Spleen (tissue), 11 donors: Measurements from ENCODE around the gene ANKFN1. TPM values are rescaled to one million over a fixed set of nuclear protein-coding genes. Genes with fewer than 3 reads are reported as not detected.

Source experiments
- DNase-seq: peaks from one replicate; pipeline ENCODE4 v3.0.0-alpha.2; 2020
- H3K27ac ChIP-seq, 8 donors: fragments of 200-600 bp; sonication (generic) in 7 of 8; 1 replicate in 4 of 8; 2 replicates in 4 of 8; pipeline versions ENCODE4 v1.5.0 to v1.8.0; 2016 to 2021; ENCODE audit warnings: inconsistent platforms in 4 of 8, mild to moderate bottlenecking in 4 of 8, moderate library complexity in 1 of 8
- H3K27me3 ChIP-seq, 7 donors: fragments of 200-600 bp; sonication (generic) in 6 of 7; replicated peaks in 1 of 7; 1 replicate in 4 of 7; 2 replicates in 3 of 7; pipeline versions ENCODE4 v1.5.0 to v1.8.0; 2016 to 2021; ENCODE audit warnings: inconsistent platforms in 3 of 7, mild to moderate bottlenecking in 1 of 7
- H3K36me3 ChIP-seq, 6 donors: fragments of 200-600 bp; sonication (generic) in 5 of 6; 1 replicate in 4 of 6; 2 replicates in 2 of 6; pipeline versions ENCODE4 v1.5.0 to v1.8.0; 2016 to 2021; ENCODE audit warnings: inconsistent platforms in 2 of 6
- H3K4me1 ChIP-seq, 6 donors: fragments of 200-600 bp; sonication (generic) in 5 of 6; 1 replicate in 3 of 6; 2 replicates in 3 of 6; pipeline versions ENCODE4 v1.5.0 to v1.8.0; 2016 to 2021; ENCODE audit warnings: inconsistent platforms in 3 of 6
- H3K4me3 ChIP-seq, 8 donors: fragments of 200-600 bp; sonication (generic) in 7 of 8; 1 replicate in 4 of 8; 2 replicates in 4 of 8; pipeline versions ENCODE4 v1.5.0 to v1.8.0; 2016 to 2021; ENCODE audit warnings: inconsistent platforms in 4 of 8, mild to moderate bottlenecking in 4 of 8, moderate library complexity in 2 of 8
- H3K9me3 ChIP-seq, 8 donors: fragments of 200-600 bp; sonication (generic) in 7 of 8; 1 replicate in 4 of 8; 2 replicates in 4 of 8; pipeline versions ENCODE4 v1.5.0 to v1.8.0; 2016 to 2021; ENCODE audit warnings: inconsistent platforms in 4 of 8
- CTCF ChIP-seq, 11 experiments: fragments of 200-600 bp in 7 of 11; fragments of 450-650 bp in 4 of 11; sonication (generic) in 4 of 11; IDR thresholded peaks in 8 of 11; conservative IDR thresholded peaks in 3 of 11; 1 replicate in 7 of 11; 2 replicates in 4 of 11; pipeline versions ENCODE4 v1.4.0 to v1.8.0; 2016 to 2021; ENCODE audit warnings: antibody characterized with exemption in 11 of 11, inconsistent platforms in 4 of 11, mild to moderate bottlenecking in 1 of 11
- POLR2A ChIP-seq, 3 donors: fragments of 450-650 bp; IDR thresholded peaks; one replicate each; pipeline ENCODE4 v1.5.1; 2017; ENCODE audit warnings: antibody characterized with exemption in 3 of 3, mild to moderate bottlenecking in 1 of 3
- POLR2AphosphoS5 ChIP-seq, 3 donors: sonication (generic); formaldehyde crosslinking; IDR thresholded peaks; one replicate each; pipeline ENCODE4 v1.5.1; 2017; ENCODE audit warnings: antibody characterized with exemption in 3 of 3
- WGBS, 5 donors: extraction: QIAGEN DNeasy Blood & Tissue Kit in 3 of 5; methylation state at CpG; one replicate each; pipeline versions ENCODE4 v1.1.5 to v1.1.7; 2013 to 2018; 5-methylcytosine and 5-hydroxymethylcytosine counted together
- intact Hi-C: fragments of 100-400 bp; cut with DNase I; formaldehyde crosslinking; loops from one replicate; pipeline ENCODE4 v1.15.0; 2023; ENCODE audit warnings: low total_unique reads
- polyA plus RNA-seq, 3 donors: library from polyadenylated mRNA; stranded (reverse); fragments of 200-250 nt; gene quantifications; one replicate each; pipeline ENCODE4 v1.2.1, GENCODE V29; 2013
- total RNA-seq, 7 donors: library from RNA; depleted of rRNA in 3 of 7; stranded (reverse); fragments of >200 nt in 3 of 7; fragmentation: NEBNext Ultra II Directional in 4 of 7; extraction: Animal tissue kit (Norgen Biotek cat#: 25700) in 4 of 7; gene quantifications; one replicate each; pipeline versions ENCODE4 v1.1.0 to v1.2.1, GENCODE V29; 2016 to 2021
- donor health status: healthy with polysubstance abuse.
- donor health status: DM: no; HTN: no; CAD: no; lungs with moderate emphysema.
- donor health status: DM: no; HTN: no; CAD: no.
- donor health status: Bipolar disorder and iron deficiency.
- donor health status: healthy.
- donor health status: DM: no; HTN: no; CAD: no.
- donor health status: DM: yes; HTN: yes; CAD: no.

The ANKFN1 gene
- total and polyA plus RNA-seq, 10 donors = 0.19 to 0.58 TPM; not detected in 8

GRCh38 chr17:56119191-56119590 lies 34.1 kb upstream of the ANKFN1 start:
- TF ChIP-seq CTCF (IDR thresholded peaks at IDR 0.05 in 8 of 11, conservative IDR thresholded peaks at IDR 0.05 in 3 of 11) = no peak
- H3K36me3 ChIP-seq = no peaks in the 10 kb centered on the region
- no peak overlapping the region for H3K4me3 ChIP-seq
- H3K27me3 ChIP-seq = no peaks in the 10 kb centered on the region
- intact Hi-C loops = no loop called here
- H3K4me1 ChIP-seq = no peaks in the 10 kb centered on the region
- 44 to 68% (median 61%) methylated on average over 2 of the region's 2 CpGs for WGBS, 5 donors
- H3K27ac ChIP-seq = no peak overlapping the region
- no peak for DNase-seq
- H3K9me3 ChIP-seq = no peaks in the 10 kb centered on the region

GRCh38 chr17:56119936-56120335 lies 33.3 kb upstream of the ANKFN1 start:
- 76 to 83% (median 81%) methylated on average over 4 of the region's 4 CpGs for WGBS, 5 donors
- Histone ChIP-seq H3K36me3 (no peaks in the 10 kb centered on the region), H3K4me3 (no peak overlapping the region), H3K4me1 (no peaks in the 10 kb centered on the region), H3K27ac (no peak overlapping the region), H3K27me3 (no peaks in the 10 kb centered on the region), H3K9me3 (no peaks in the 10 kb centered on the region)
- DNase-seq = no peak
- TF ChIP-seq POLR2A (IDR thresholded peaks at IDR 0.05) = no peak
- no peak for TF ChIP-seq POLR2AphosphoS5 (IDR thresholded peaks at IDR 0.05)
- TF ChIP-seq CTCF (IDR thresholded peaks at IDR 0.05 in 8 of 11, conservative IDR thresholded peaks at IDR 0.05 in 3 of 11) = no peak
- intact Hi-C loops = loop anchor here (10.0 kb wide), 1 partner anchor 355 kb away; no protein-coding TSS in a partner anchor

- WGBS, 5 donors = 77 to 88% (median 84%) methylated on average over 9 of the region's 9 CpGs
- intact Hi-C loops = loop anchor here (10.0 kb wide), 1 partner anchor 353 kb away; no protein-coding TSS in a partner anchor
Measured at GRCh38 chr17:56121191-56122051, 31.9 kb upstream of the ANKFN1 start.

More at GRCh38 chr17:56121191-56122051, 31.9 kb upstream of the ANKFN1 start:
- Histone ChIP-seq H3K27ac (no peak overlapping the region), H3K27me3 (peaks cover 0 to 7% (median 0%) of the 10 kb centered on the region in 7 donors), H3K36me3 (no peaks in the 10 kb centered on the region), H3K4me1 (no peaks in the 10 kb centered on the region), H3K4me3 (no peak overlapping the region), H3K9me3 (no peaks in the 10 kb centered on the region)
- TF ChIP-seq POLR2A (IDR thresholded peaks at IDR 0.05) (no peak), POLR2AphosphoS5 (IDR thresholded peaks at IDR 0.05) (no peak), CTCF (IDR thresholded peaks at IDR 0.05 in 8 of 11, conservative IDR thresholded peaks at IDR 0.05 in 3 of 11) (no peak)
- DNase-seq = no peak
